GM23338 (cell line): Measurements from ENCODE around the gene PPP2R1B. TPM values are rescaled to one million over a fixed set of nuclear protein-coding genes. Genes with fewer than 3 reads are reported as not detected.
"Not testable (repeated sequence)": the region's sequence is repeated elsewhere in the genome, so short reads cannot be mapped to it uniquely, and the experiment has no call there.

Source experiments
- ATAC-seq: fragments of 200-7000 bp; cut with Tn5 transposase; 3 replicates; pipeline ENCODE4 v1.9.1; 2020
- DNase-seq: peaks from one replicate; pipeline ENCODE4 v3.0.0-alpha.2; 2015; ENCODE audit warnings: low spot score
- H2AFZ ChIP-seq: fragments of 200-600 bp; sonication (generic); 2 replicates; pipeline ENCODE4 v1.8.0; 2016; ENCODE audit warnings: antibody characterized with exemption, mild to moderate bottlenecking, moderate library complexity
- H3F3A ChIP-seq: fragments of 200-600 bp; sonication (generic); replicated peaks from 2 replicates; pipeline ENCODE4 v1.8.0; 2017; ENCODE audit warnings: antibody characterized with exemption, mixed run types, low read depth
- H3K27ac ChIP-seq: fragments of 200-600 bp; sonication (generic); 2 replicates; pipeline ENCODE4 v1.6.1; 2016; ENCODE audit warnings: low read depth
- H3K27me3 ChIP-seq: fragments of 200-600 bp; sonication (generic); 2 replicates; pipeline ENCODE4 v1.8.0; 2016; ENCODE audit warnings: mild to moderate bottlenecking, mixed run types, moderate library complexity; ENCODE audit not compliant: insufficient read depth
- H3K36me3 ChIP-seq: fragments of 200-600 bp; sonication (generic); 2 replicates; pipeline ENCODE4 v1.8.0; 2016; ENCODE audit warnings: mild to moderate bottlenecking; ENCODE audit not compliant: insufficient read depth
- H3K4me1 ChIP-seq: fragments of 200-600 bp; sonication (generic); 2 replicates; pipeline ENCODE4 v1.8.0; 2016; ENCODE audit warnings: mild to moderate bottlenecking, moderate library complexity; ENCODE audit not compliant: insufficient read depth
- H3K4me2 ChIP-seq: fragments of 200-600 bp; sonication (generic); 2 replicates; pipeline ENCODE4 v1.7.1; 2017; ENCODE audit warnings: mixed run types
- H3K4me3 ChIP-seq: fragments of 200-600 bp; sonication (generic); 2 replicates; pipeline ENCODE4 v1.6.1; 2016; ENCODE audit warnings: mixed run types
- H3K79me2 ChIP-seq: fragments of 200-600 bp; sonication (generic); replicated peaks from 2 replicates; pipeline ENCODE4 v1.8.0; 2017; ENCODE audit warnings: mild to moderate bottlenecking; ENCODE audit not compliant: insufficient read depth
- H3K9me2 ChIP-seq: fragments of 200-600 bp; sonication (generic); 2 replicates; pipeline ENCODE4 v1.8.0; 2017; ENCODE audit not compliant: insufficient read depth
- H4K20me1 ChIP-seq: fragments of 200-600 bp; sonication (generic); replicated peaks from 2 replicates; pipeline ENCODE4 v1.8.0; 2017; ENCODE audit warnings: mild to moderate bottlenecking; ENCODE audit not compliant: insufficient read depth
- H3K27ac Mint-ChIP-seq: 2 replicates; pipeline ENCODE4 v1.8.0; 2020; ENCODE audit warnings: inconsistent platforms, mild to moderate bottlenecking, moderate library complexity, mixed read lengths
- H3K27me3 Mint-ChIP-seq: 3 replicates; pipeline ENCODE4 v1.8.0; 2022; ENCODE audit warnings: low read depth, mild to moderate bottlenecking, moderate library complexity, mixed read lengths, inconsistent platforms; ENCODE audit not compliant: insufficient read depth, poor library complexity
- H3K36me3 Mint-ChIP-seq: 3 replicates; pipeline ENCODE4 v1.8.0; 2021; ENCODE audit warnings: low read depth, mild to moderate bottlenecking, inconsistent platforms, moderate library complexity, mixed read lengths
- H3K4me1 Mint-ChIP-seq: 3 replicates; pipeline ENCODE4 v1.8.0; 2020; ENCODE audit warnings: mild to moderate bottlenecking, inconsistent platforms, mixed read lengths
- H3K4me3 Mint-ChIP-seq: 3 replicates; pipeline ENCODE4 v1.8.0; 2021; ENCODE audit warnings: moderate library complexity, mild to moderate bottlenecking, inconsistent platforms, mixed read lengths
- H3K9me3 Mint-ChIP-seq: 3 replicates; pipeline ENCODE4 v1.8.0; 2020; ENCODE audit warnings: moderate library complexity, mild to moderate bottlenecking, inconsistent platforms, mixed read lengths
- CREB1 ChIP-seq: fragments of 250-450 bp; sonication (Bioruptor Pico); IDR thresholded peaks from 2 replicates; pipeline ENCODE4 v1.5.0; 2020; ENCODE audit warnings: low read depth, mild to moderate bottlenecking, moderate library complexity
- EZH2 ChIP-seq: fragments of 200-600 bp; sonication (generic); IDR thresholded peaks from one replicate; pipeline ENCODE4 v1.8.0; 2017; ENCODE audit warnings: antibody characterized with exemption, mild to moderate bottlenecking, low read depth; ENCODE audit not compliant: unreplicated experiment
- EZH2phosphoT487 ChIP-seq: fragments of 200-600 bp; sonication (generic); IDR thresholded peaks from one replicate; pipeline ENCODE4 v1.8.1; 2018; ENCODE audit warnings: antibody characterized with exemption; ENCODE audit not compliant: unreplicated experiment
- JUNB ChIP-seq: IDR thresholded peaks from one replicate; pipeline ENCODE4 v1.6.1; 2016; ENCODE audit warnings: antibody characterized with exemption; ENCODE audit not compliant: unreplicated experiment
- NANOG ChIP-seq: IDR thresholded peaks from 2 replicates; pipeline ENCODE4 v1.6.1; 2016; ENCODE audit warnings: antibody characterized with exemption, borderline replicate concordance
- POLR2AphosphoS5 ChIP-seq: IDR thresholded peaks from 2 replicates; pipeline ENCODE4 v1.6.1; 2016; ENCODE audit warnings: antibody characterized with exemption, low read depth
- REST ChIP-seq: IDR thresholded peaks from one replicate; pipeline ENCODE4 v1.6.1; 2018; ENCODE audit warnings: antibody characterized with exemption; ENCODE audit not compliant: unreplicated experiment
- STAT1 ChIP-seq: IDR thresholded peaks from one replicate; pipeline ENCODE4 v1.6.1; 2016; ENCODE audit warnings: antibody characterized with exemption; ENCODE audit not compliant: unreplicated experiment
- ZNF114 ChIP-seq: fragments of 250-450 bp; sonication (Bioruptor Pico); IDR thresholded peaks from 2 replicates; pipeline ENCODE4 v1.5.0; 2020; ENCODE audit warnings: mild to moderate bottlenecking, moderate library complexity
- ZNF331 ChIP-seq: fragments of 250-450 bp; sonication (Bioruptor Pico); IDR thresholded peaks from 2 replicates; pipeline ENCODE4 v1.5.0; 2020; ENCODE audit warnings: low read depth, mild to moderate bottlenecking, moderate library complexity
- polyA plus RNA-seq: library from polyadenylated mRNA; unstranded; fragments of >200 nt; fragmentation: Nextera tagmentation; extraction: Ambion mirVana; gene quantifications from 2 replicates; pipeline ENCODE4 v1.2.1, GENCODE V29; 2016
- total RNA-seq: library from RNA; depleted of rRNA; stranded (reverse); fragments of >200 nt; shearing (Covaris generic); gene quantifications from 2 replicates; pipeline ENCODE4 v1.2.3, GENCODE V29; 2014
- TF ChIP-seq, protein P1 (sequence below), 2 experiments: fragments of 200-600 bp in 1 of 2; sonication (generic) in 1 of 2; conservative IDR thresholded peaks; 2 replicates each; pipeline versions ENCODE4 v1.5.1 to v1.6.1; 2016 to 2017; ENCODE audit warnings: antibody characterized with exemption in 2 of 2, low read depth in 2 of 2, mild to moderate bottlenecking in 2 of 2, moderate library complexity in 1 of 2

PPP2R1B gene
- total and polyA plus RNA-seq, 2 experiments from 2014 or later: 18.5 to 82.0 TPM

GRCh38 chr11:111718436-111718835 lies 47.8 kb downstream of the PPP2R1B start:
- Histone ChIP-seq H4K20me1 (peaks cover 15% of the 10 kb centered on the region; the same call in 1 of the 2 replicates), H3K27ac (no peak overlapping the region; the same call in 1 of the 2 replicates), H3K9me2 (no peaks in the 10 kb centered on the region), H3F3A (no peaks in the 10 kb centered on the region), H3K4me2 (no peak overlapping the region), H3K4me3 (no peak overlapping the region), H3K27me3 (no peaks in the 10 kb centered on the region), H3K36me3 (0 out of 2 replicates have a peak, but pooled peaks cover 3% of the 10 kb centered on the region), H2AFZ (no peak overlapping the region), H3K4me1 (peaks cover 17% of the 10 kb centered on the region), H3K79me2 (no peaks in the 10 kb centered on the region)
- peaks cover 22% of the 10 kb centered on the region for H3K4me1 Mint-ChIP-seq
- ATAC-seq (peak; percentile 28), DNase-seq (no peak)
- no peaks in the 10 kb centered on the region for H3K9me3 Mint-ChIP-seq
- H3K4me3 Mint-ChIP-seq: no peak overlapping the region
- peaks cover under 1% of the 10 kb centered on the region for H3K27me3 Mint-ChIP-seq
- H3K27ac Mint-ChIP-seq: peak overlapping the region; percentile 42
- peaks cover 29% of the 10 kb centered on the region for H3K36me3 Mint-ChIP-seq
- no peak for TF ChIP-seq NANOG
- TF ChIP-seq, protein P1, sequence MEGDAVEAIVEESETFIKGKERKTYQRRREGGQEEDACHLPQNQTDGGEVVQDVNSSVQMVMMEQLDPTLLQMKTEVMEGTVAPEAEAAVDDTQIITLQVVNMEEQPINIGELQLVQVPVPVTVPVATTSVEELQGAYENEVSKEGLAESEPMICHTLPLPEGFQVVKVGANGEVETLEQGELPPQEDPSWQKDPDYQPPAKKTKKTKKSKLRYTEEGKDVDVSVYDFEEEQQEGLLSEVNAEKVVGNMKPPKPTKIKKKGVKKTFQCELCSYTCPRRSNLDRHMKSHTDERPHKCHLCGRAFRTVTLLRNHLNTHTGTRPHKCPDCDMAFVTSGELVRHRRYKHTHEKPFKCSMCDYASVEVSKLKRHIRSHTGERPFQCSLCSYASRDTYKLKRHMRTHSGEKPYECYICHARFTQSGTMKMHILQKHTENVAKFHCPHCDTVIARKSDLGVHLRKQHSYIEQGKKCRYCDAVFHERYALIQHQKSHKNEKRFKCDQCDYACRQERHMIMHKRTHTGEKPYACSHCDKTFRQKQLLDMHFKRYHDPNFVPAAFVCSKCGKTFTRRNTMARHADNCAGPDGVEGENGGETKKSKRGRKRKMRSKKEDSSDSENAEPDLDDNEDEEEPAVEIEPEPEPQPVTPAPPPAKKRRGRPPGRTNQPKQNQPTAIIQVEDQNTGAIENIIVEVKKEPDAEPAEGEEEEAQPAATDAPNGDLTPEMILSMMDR (conservative IDR thresholded peaks at IDR 0.05; ENCODE audit: low read depth in 2 of 2): no peak
- TF ChIP-seq ZNF114 (CRISPR knock-in tag): no peak

- not testable (repeated sequence) for H3K4me3 Mint-ChIP-seq, H3F3A ChIP-seq, H3K27ac ChIP-seq, H3K9me3 Mint-ChIP-seq, H3K27me3 ChIP-seq, H3K4me2 ChIP-seq, H3K36me3 ChIP-seq, H2AFZ ChIP-seq, H3K4me3 ChIP-seq, H3K79me2 ChIP-seq, H3K27me3 Mint-ChIP-seq, H3K4me1 ChIP-seq, H3K9me2 ChIP-seq, DNase-seq, ATAC-seq
- peak overlapping the region; percentile 74 for H3K27ac Mint-ChIP-seq
- H4K20me1 ChIP-seq: peaks cover 13% of the 10 kb centered on the region; the same call in 1 of the 2 replicates
- H3K36me3 Mint-ChIP-seq: peaks cover 26% of the 10 kb centered on the region
- peaks cover 15% of the 10 kb centered on the region; the same call in 2 of the 3 replicates for H3K4me1 Mint-ChIP-seq
Measured at GRCh38 chr11:111717660-111718059, 48.5 kb downstream of the PPP2R1B start.

GRCh38 chr11:111715142-111715816 lies 50.9 kb downstream of the PPP2R1B start:
- Histone ChIP-seq H3K27ac (no peak overlapping the region; the same call in 1 of the 2 replicates), H3K4me3 (no peak overlapping the region), H3K4me2 (no peak overlapping the region), H2AFZ (no peak overlapping the region), H3K9me2 (no peaks in the 10 kb centered on the region), H3K79me2 (no peaks in the 10 kb centered on the region), H3K27me3 (no peaks in the 10 kb centered on the region), H4K20me1 (peaks cover 9% of the 10 kb centered on the region; the same call in 1 of the 2 replicates), H3K4me1 (peaks cover 10% of the 10 kb centered on the region; the same call in 1 of the 2 replicates), H3K36me3 (no peaks in the 10 kb centered on the region; the same call in 1 of the 2 replicates), H3F3A (no peaks in the 10 kb centered on the region)
- H3K27ac Mint-ChIP-seq: no peak overlapping the region
- no peak for ATAC-seq
- no peak for DNase-seq
- H3K9me3 Mint-ChIP-seq: no peaks in the 10 kb centered on the region
- no peak overlapping the region for H3K4me3 Mint-ChIP-seq
- H3K36me3 Mint-ChIP-seq: peaks cover 11% of the 10 kb centered on the region
- no peaks in the 10 kb centered on the region for H3K27me3 Mint-ChIP-seq
- H3K4me1 Mint-ChIP-seq: peaks cover 15% of the 10 kb centered on the region; the same call in 2 of the 3 replicates
- TF ChIP-seq POLR2AphosphoS5 (no peak), REST (no peak), EZH2phosphoT487 (no peak), JUNB (no peak), STAT1 (no peak), NANOG (no peak), ZNF331 (no peak), CREB1 (no peak), EZH2 (no peak)
